Endothelial cell of umbilical vein (primary cell): ENCODE measurements around the gene MSANTD3. TPM values are rescaled to one million over a fixed set of nuclear protein-coding genes. Genes with fewer than 3 reads are reported as not detected.
"Not testable (repeated sequence)": the region's sequence is repeated elsewhere in the genome, so short reads cannot be mapped to it uniquely, and the experiment has no call there.

Source experiments
- BruUV-seq: library from RNA; stranded (reverse); fragments of 400-500 nt; replicated peaks from 2 replicates; lab custom pipeline; 2021; lab: Mats Ljungman, UMichigan
- CTCF ChIA-PET: fragments of 300-600, 350-600 bp; sonication (Branson Sonifier 250); formaldehyde crosslinking; loops from one replicate; lab custom pipeline; 2021; ENCODE audit warnings: antibody characterized with exemption, inconsistent platforms; lab: Charles Lee
- POLR2A ChIA-PET: fragments of 300-600, 350-600 bp; sonication (Branson Sonifier 250); formaldehyde crosslinking; loops from one replicate; lab custom pipeline; 2021; ENCODE audit warnings: antibody characterized with exemption, inconsistent platforms; lab: Charles Lee
- DNase-seq: peaks from one replicate; pipeline ENCODE4 v3.0.0-alpha.2; 2011; ENCODE audit warnings: low read depth, low spot score
- FAIRE-seq: peaks from 2 replicates; lab custom pipeline; 2011; peaks lifted over from hg19 to GRCh38; lab: Jason Lieb, UNC
- H2AFZ ChIP-seq: 2 replicates; pipeline ENCODE4 v1.6.0; 2012; ENCODE audit warnings: low read depth, low read length, control low read depth, inconsistent platforms
- H3K27ac ChIP-seq: 2 replicates; pipeline ENCODE4 v1.5.1; 2011; ENCODE audit warnings: low read depth, mild to moderate bottlenecking, control low read depth, low read length, moderate library complexity; ENCODE audit not compliant: insufficient read depth
- H3K27me3 ChIP-seq, 2 experiments: 2 replicates each; pipeline versions ENCODE4 v1.6.0 to v1.6.1; 2011; ENCODE audit warnings: low read length in 2 of 2, mixed read lengths in 1 of 2; ENCODE audit not compliant: control insufficient read depth in 2 of 2, insufficient read depth in 2 of 2
- H3K36me3 ChIP-seq, 2 experiments: 2 replicates in 1 of 2; 3 replicates in 1 of 2; pipeline ENCODE4 v1.5.1; 2011; ENCODE audit warnings: low read length in 2 of 2, mild to moderate bottlenecking in 1 of 2, moderate library complexity in 1 of 2; ENCODE audit not compliant: control insufficient read depth in 2 of 2, insufficient read depth in 2 of 2; ENCODE audit errors: extremely low read depth in 1 of 2
- H3K4me1 ChIP-seq: 3 replicates; pipeline ENCODE4 v1.5.1; 2011; ENCODE audit warnings: mild to moderate bottlenecking, low read length; ENCODE audit not compliant: control insufficient read depth, insufficient read depth; ENCODE audit errors: extremely low read depth
- H3K4me2 ChIP-seq: 2 replicates; pipeline ENCODE4 v1.6.1; 2011; ENCODE audit warnings: low read length, control low read depth, mixed read lengths; ENCODE audit not compliant: insufficient read depth
- H3K4me3 ChIP-seq, 3 experiments: fragments of 200-600 bp in 1 of 3; sonication (generic), shearing (Covaris generic) in 1 of 3; replicated peaks in 1 of 3; 2 replicates each; pipeline ENCODE4 v1.5.1; 2011 to 2016; ENCODE audit warnings: control low read depth in 3 of 3, low read length in 3 of 3, mild to moderate bottlenecking in 2 of 3, inconsistent platforms in 1 of 3, low read depth in 1 of 3, moderate library complexity in 1 of 3; ENCODE audit not compliant: insufficient read depth in 1 of 3
- H3K79me2 ChIP-seq: 2 replicates; pipeline ENCODE4 v1.6.0; 2012; ENCODE audit warnings: low read length, inconsistent platforms; ENCODE audit not compliant: control insufficient read depth, insufficient read depth
- H3K9ac ChIP-seq: replicated peaks from 2 replicates; pipeline ENCODE3; 2011; ENCODE audit warnings: low read length, control low read depth; ENCODE audit not compliant: insufficient read depth; ENCODE audit errors: extremely low read depth
- H3K9me1 ChIP-seq: replicated peaks from 3 replicates; pipeline ENCODE4 v1.6.0; 2011; ENCODE audit warnings: mild to moderate bottlenecking, low read length; ENCODE audit not compliant: control insufficient read depth, insufficient read depth; ENCODE audit errors: extremely low read depth
- H3K9me3 ChIP-seq: replicated peaks from 2 replicates; pipeline ENCODE4 v1.5.1; 2012; ENCODE audit warnings: low read length, inconsistent platforms; ENCODE audit not compliant: control insufficient read depth, insufficient read depth
- H4K20me1 ChIP-seq: replicated peaks from 2 replicates; pipeline ENCODE3; 2011; ENCODE audit warnings: mild to moderate bottlenecking, low read length; ENCODE audit not compliant: control insufficient read depth, insufficient read depth; ENCODE audit errors: extremely low read depth
- EZH2 ChIP-seq: IDR thresholded peaks from 2 replicates; pipeline ENCODE4 v1.6.1; 2012; ENCODE audit warnings: borderline replicate concordance, low read depth, mild to moderate bottlenecking, moderate library complexity, low read length, inconsistent platforms; ENCODE audit not compliant: severe bottlenecking
- GATA2 ChIP-seq: IDR thresholded peaks from 2 replicates; pipeline ENCODE4 v1.7.0; 2011; ENCODE audit warnings: low read depth, mild to moderate bottlenecking, moderate library complexity, mixed read lengths, low read length; ENCODE audit not compliant: insufficient read length, insufficient read depth
- JUN ChIP-seq: IDR thresholded peaks from 2 replicates; pipeline ENCODE4 v1.6.1; 2011; ENCODE audit warnings: borderline replicate concordance, low read depth; ENCODE audit not compliant: insufficient read length, insufficient read depth
- MAX ChIP-seq: IDR thresholded peaks from 2 replicates; pipeline ENCODE4 v1.6.1; 2011; ENCODE audit not compliant: insufficient read depth, insufficient read length
- MYC ChIP-seq: IDR thresholded peaks from one replicate; pipeline ENCODE4 v1.6.1; 2011; ENCODE audit warnings: mild to moderate bottlenecking, low read depth, low read length
- POLR2A ChIP-seq: IDR thresholded peaks from 2 replicates; pipeline ENCODE4 v1.6.1; 2012; ENCODE audit warnings: low read depth, mild to moderate bottlenecking, control low read depth, low read length
- dilution Hi-C: fragments of 300-500 bp; cut with MboI; formaldehyde crosslinking; loops from one replicate; pipeline ENCODE4 v1.15.0; 2019; ENCODE audit warnings: low sequenced_read_pairs; ENCODE audit not compliant: extremely low pct_ligation_motif_present
- intact Hi-C: fragments of 100-400 bp; cut with micrococcal nuclease; formaldehyde crosslinking; loops from one replicate; pipeline ENCODE4 v1.10.0; 2022
- polyA plus RNA-seq, 4 experiments: library from polyadenylated mRNA; depleted of rRNA in 3 of 4; stranded (reverse) in 3 of 4; unstranded in 1 of 4; fragments of >200 nt; gene quantifications; 2 replicates each; pipeline versions ENCODE4 v1.2.1 to v1.2.3, GENCODE V29; 2011 to 2012; ENCODE audit warnings: missing spikeins in 1 of 4
- total RNA-seq: library from RNA; stranded (reverse); gene quantifications from 2 replicates; pipeline ENCODE4 v1.2.3, GENCODE V29; 2021

MSANTD3 gene
- total and polyA plus RNA-seq, 2 donors (not counting 3 experiments of a cell fraction or from before 2014, with no cell fraction given), result 31.3 to 88.5 TPM

GRCh38 chr9:100417815-100418214, 9.1 kb upstream of the MSANTD3 start:
- Histone ChIP-seq H3K36me3 (no peaks in the 10 kb centered on the region), H3K4me3 (no peak overlapping the region), H4K20me1 (no peaks in the 10 kb centered on the region), H3K9me1 (no peaks in the 10 kb centered on the region), H2AFZ (no peak overlapping the region), H3K4me1 (no peaks in the 10 kb centered on the region), H3K9me3 (no peaks in the 10 kb centered on the region), H3K27me3 (peaks cover 6 to 19% of the 10 kb centered on the region in 2 experiments), H3K27ac (no peak overlapping the region), H3K9ac (no peak overlapping the region), H3K79me2 (no peaks in the 10 kb centered on the region), H3K4me2 (no peak overlapping the region)
- dilution Hi-C loops (no loop called here), intact Hi-C loops (no loop called here)
- CTCF ChIA-PET, result no interaction called here
- no peak for TF ChIP-seq GATA2
- no peak for TF ChIP-seq POLR2A
- TF ChIP-seq MYC, result no peak
- no peak for TF ChIP-seq EZH2
- TF ChIP-seq JUN, result no peak
- FAIRE-seq, result no peak
- BruUV-seq, result no TSS peak
- POLR2A ChIA-PET, result no interaction called here
- DNase-seq, result no peak

GRCh38 chr9:100419166-100419565, 7.8 kb upstream of the MSANTD3 start:
- no peaks in the 10 kb centered on the region for H3K9me1 ChIP-seq
- H3K4me1 ChIP-seq, result no peaks in the 10 kb centered on the region
- intact Hi-C loops, result no loop called here
- H3K27ac ChIP-seq, result no peak overlapping the region
- dilution Hi-C loops, result no loop called here
- H3K27me3 ChIP-seq, result peaks cover 6 to 19% of the 10 kb centered on the region in 2 experiments
- no peak for DNase-seq
- H3K4me3 ChIP-seq, result no peak overlapping the region
- no peaks in the 10 kb centered on the region for H3K9me3 ChIP-seq
- no peak for FAIRE-seq
- TF ChIP-seq JUN, result no peak
- TF ChIP-seq GATA2, result no peak
- TF ChIP-seq POLR2A, result no peak
- TF ChIP-seq EZH2, result no peak
- no peak for TF ChIP-seq MAX
- no peaks in the 10 kb centered on the region for H3K79me2 ChIP-seq
- no peaks in the 10 kb centered on the region for H4K20me1 ChIP-seq
- H3K36me3 ChIP-seq, result no peaks in the 10 kb centered on the region
- ChIA-PET POLR2A (no interaction called here), CTCF (interaction anchor here (1.3 kb wide), 1 partner anchor 95 kb away, joined by 3 read pairs; no protein-coding TSS in a partner anchor)
- H2AFZ ChIP-seq, result no peak overlapping the region
- H3K4me2 ChIP-seq, result no peak overlapping the region
- no TSS peak for BruUV-seq
- no peak overlapping the region for H3K9ac ChIP-seq

- H3K36me3 ChIP-seq, POLR2A ChIA-PET, H3K4me1 ChIP-seq, H3K9me3 ChIP-seq, H3K4me3 ChIP-seq, BruUV-seq, intact Hi-C loops, H3K9ac ChIP-seq, FAIRE-seq, DNase-seq, H3K4me2 ChIP-seq, H3K27ac ChIP-seq, H2AFZ ChIP-seq, H3K79me2 ChIP-seq, dilution Hi-C loops, H3K9me1 ChIP-seq, CTCF ChIA-PET, H4K20me1 ChIP-seq: not testable (repeated sequence)
- peaks cover 6 to 16% of the 10 kb centered on the region in 2 experiments for H3K27me3 ChIP-seq
Measured at GRCh38 chr9:100421116-100421515, 5.8 kb upstream of the MSANTD3 start.
